ENCODE data around the gene CAMSAP3. TPM values are rescaled to one million over a fixed set of nuclear protein-coding genes. Genes with fewer than 3 reads are reported as not detected.

CAMSAP3 gene
- total and polyA plus RNA-seq, 10 of the 15 experiments (the other 5 are each of a cell fraction or from before 2014, with no cell fraction given), result 0.03 to 6.3 (median 0.72) TPM

- Histone ChIP-seq H3K79me2 (ENCODE audit: control insufficient read depth, insufficient read depth, low read length) (peaks cover 41% of the 10 kb centered on the region), H2AFZ (ENCODE audit: control insufficient read depth, low read depth, low read length) (no peak overlapping the region), H3K27me3 (replicated peaks in 1 of 2; ENCODE audit: control insufficient read depth in 2 of 2, insufficient read depth in 2 of 2, low read length in 1 of 2) (no peaks in the 10 kb centered on the region), H3K4me3 (no peak overlapping the region), H3K36me3 (ENCODE audit: control insufficient read depth in 2 of 2, insufficient read depth in 2 of 2, low read length in 1 of 2) (peaks cover 7 to 12% of the 10 kb centered on the region in 2 experiments; a peak in 3 of 4 replicates), H3K4me2 (ENCODE audit: control insufficient read depth, insufficient read depth) (no peak overlapping the region), H4K20me1 (ENCODE audit: control insufficient read depth, insufficient read depth) (no peaks in the 10 kb centered on the region), H3K27ac (ENCODE audit: control insufficient read depth, insufficient read depth) (no peak overlapping the region), H3K9ac (ENCODE audit: control insufficient read depth, insufficient read depth, low read length) (no peak overlapping the region), H3K9me3 (replicated peaks; ENCODE audit: control insufficient read depth, insufficient read depth, low read length) (no peaks in the 10 kb centered on the region), H3K4me1 (ENCODE audit: control insufficient read depth, insufficient read depth, low read length) (peaks cover 13% of the 10 kb centered on the region)
- POLR2A ChIA-PET, result no interaction called here
- DNase-seq (ENCODE audit: low read depth, low spot score) (no peak), ATAC-seq (no peak), FAIRE-seq (no peak)
- in situ Hi-C loops (cut with MboI) (no loop called here), intact Hi-C loops (cut with micrococcal nuclease; ENCODE audit: unreplicated experiment) (no loop called here)
- RAD21 ChIA-PET (ENCODE audit: unreplicated experiment), result no interaction called here
- CTCF ChIA-PET, result no interaction called here
- SMC1A ChIA-PET (ENCODE audit: uncharacterized antibody, unreplicated experiment), result no interaction called here
- TF ChIP-seq NFYA (IDR thresholded peaks at IDR 0.05; ENCODE audit: borderline replicate concordance, low read depth, low read length) (no peak), ZBTB33 (IDR thresholded peaks at IDR 0.05) (no peak)
- WGBS (ENCODE audit: insufficient coverage, insufficient replicate concordance, low lambda C conversion rate, missing lambda C conversion rate), result 90% methylated on average over 24 of the region's 24 CpGs
- BruUV-seq (replicated peaks), result no TSS peak
Observed at GRCh38 chr19:7627166-7627565, 31.5 kb downstream of the CAMSAP3 start.

GRCh38 chr19:7628589-7629311 is 33.1 kb downstream of the CAMSAP3 start:
- Histone ChIP-seq H3K9me3 (replicated peaks; ENCODE audit: control insufficient read depth, insufficient read depth, low read length) (no peaks in the 10 kb centered on the region), H3K79me2 (ENCODE audit: control insufficient read depth, insufficient read depth, low read length) (peaks cover 41% of the 10 kb centered on the region), H3K36me3 (ENCODE audit: control insufficient read depth in 2 of 2, insufficient read depth in 2 of 2, low read length in 1 of 2) (peaks cover 1 to 7% of the 10 kb centered on the region in 2 experiments; a peak in 3 of 4 replicates), H3K4me2 (ENCODE audit: control insufficient read depth, insufficient read depth) (peak overlapping the region; percentile 95), H3K4me3 (peak overlapping the region; percentile 96), H2AFZ (ENCODE audit: control insufficient read depth, low read depth, low read length) (peak overlapping the region; percentile 42), H4K20me1 (ENCODE audit: control insufficient read depth, insufficient read depth) (no peaks in the 10 kb centered on the region), H3K27ac (ENCODE audit: control insufficient read depth, insufficient read depth) (peak overlapping the region; percentile 80), H3K4me1 (ENCODE audit: control insufficient read depth, insufficient read depth, low read length) (peaks cover 13% of the 10 kb centered on the region), H3K27me3 (replicated peaks in 1 of 2; ENCODE audit: control insufficient read depth in 2 of 2, insufficient read depth in 2 of 2, low read length in 1 of 2) (no peaks in the 10 kb centered on the region), H3K9ac (ENCODE audit: control insufficient read depth, insufficient read depth, low read length) (peak overlapping the region; percentile 94)
- intact Hi-C loops (cut with micrococcal nuclease; ENCODE audit: unreplicated experiment), result no loop called here
- RAD21 ChIA-PET (ENCODE audit: unreplicated experiment), result interaction anchor here (0.6 to 1.9 kb wide), 5 partner anchors 32 to 529 kb away, joined by 3 to 11 read pairs (median 3); no protein-coding TSS in a partner anchor
- ATAC-seq, result no peak
- 0% methylated on average over 15 of the region's 15 CpGs for WGBS (ENCODE audit: insufficient coverage, insufficient replicate concordance, low lambda C conversion rate, missing lambda C conversion rate)
- CTCF ChIA-PET, result interaction anchor here (0.9 to 2.0 kb wide), 4 partner anchors 60 to 275 kb away, joined by 3 to 11 read pairs (median 3); no protein-coding TSS in a partner anchor
- in situ Hi-C loops (cut with MboI), result no loop called here
- SMC1A ChIA-PET (ENCODE audit: uncharacterized antibody, unreplicated experiment), result no interaction called here
- no peak for FAIRE-seq
- POLR2A ChIA-PET, result interaction anchor here (1.1 kb wide), 1 partner anchor 93 kb away, joined by 3 read pairs; the partner anchor contains the start of gene PNPLA6
- TSS peak; percentile 89 for BruUV-seq (replicated peaks)
- no peak for DNase-seq (ENCODE audit: low read depth, low spot score)
- TF ChIP-seq ZNF592 (IDR thresholded peaks at IDR 0.05) (no peak), SKIL (IDR thresholded peaks at IDR 0.05; ENCODE audit: low read depth, poor library complexity, severe bottlenecking) (no peak), SREBF2 (IDR thresholded peaks at IDR 0.05; ENCODE audit: low read length) (no peak), MXI1 (IDR thresholded peaks at IDR 0.05; ENCODE audit: low read depth, low read length) (no peak), KAT2A (conservative IDR thresholded peaks at IDR 0.05; ENCODE audit: control insufficient read depth, low read depth, low read length) (no peak)
